ENCODE measurements around the gene C4A. TPM values are rescaled to one million over a fixed set of nuclear protein-coding genes. Genes with fewer than 3 reads are reported as not detected.

C4A gene
- total and polyA plus RNA-seq, 2 experiments from 2014 or later = 1.9 to 2.2 TPM

GRCh38 chr6:31961616-31962015, 20.2 kb upstream of the C4A start:
- no peaks in the 10 kb centered on the region for H3K27me3 ChIP-seq
- peaks cover 11% of the 10 kb centered on the region for H3K4me1 ChIP-seq (ENCODE audit: low read depth)
- H3K4me3 ChIP-seq = no peak overlapping the region
- H3K27ac ChIP-seq = no peak overlapping the region
- peaks cover 16% of the 10 kb centered on the region for H3K36me3 ChIP-seq
- no peak for DNase-seq (ENCODE audit: low read depth in 1 of 2, low spot score in 1 of 2)
- no peak for TF ChIP-seq CTCF (IDR thresholded peaks at IDR 0.05; ENCODE audit: low read depth, low read length)
- H3K9me3 ChIP-seq (ENCODE audit: low read depth) = no peaks in the 10 kb centered on the region

- Histone ChIP-seq H3K36me3 (peaks cover 20% of the 10 kb centered on the region), H3K9me3 (ENCODE audit: low read depth) (no peaks in the 10 kb centered on the region)
Measured at GRCh38 chr6:31963921-31964320, 17.9 kb upstream of the C4A start.

GRCh38 chr6:31965700-31966099, 16.2 kb upstream of the C4A start:
- Histone ChIP-seq H3K9me3 (ENCODE audit: low read depth) (no peaks in the 10 kb centered on the region), H3K4me3 (no peak overlapping the region), H3K36me3 (peaks cover 20% of the 10 kb centered on the region), H3K4me1 (ENCODE audit: low read depth) (no peaks in the 10 kb centered on the region), H3K27me3 (no peaks in the 10 kb centered on the region), H3K27ac (no peak overlapping the region)
- no peak for DNase-seq (ENCODE audit: low read depth in 1 of 2, low spot score in 1 of 2)
- no peak for TF ChIP-seq CTCF (IDR thresholded peaks at IDR 0.05; ENCODE audit: low read depth, low read length)

More at GRCh38 chr6:31963921-31964320, 17.9 kb upstream of the C4A start:
- Histone ChIP-seq H3K4me3 (no peak overlapping the region), H3K27ac (no peak overlapping the region), H3K27me3 (no peaks in the 10 kb centered on the region), H3K4me1 (ENCODE audit: low read depth) (peaks cover 6% of the 10 kb centered on the region)
- DNase-seq (ENCODE audit: low read depth in 1 of 2, low spot score in 1 of 2) = no peak
- no peak for TF ChIP-seq CTCF (IDR thresholded peaks at IDR 0.05; ENCODE audit: low read depth, low read length)

- H3K9me3 ChIP-seq (ENCODE audit: low read depth) = no peaks in the 10 kb centered on the region
- H3K27me3 ChIP-seq = no peaks in the 10 kb centered on the region
- DNase-seq (ENCODE audit: low read depth in 1 of 2, low spot score in 1 of 2) = no peak
- H3K27ac ChIP-seq = no peak overlapping the region
- no peaks in the 10 kb centered on the region for H3K4me1 ChIP-seq (ENCODE audit: low read depth)
- no peak overlapping the region for H3K4me3 ChIP-seq
- TF ChIP-seq CTCF (IDR thresholded peaks at IDR 0.05; ENCODE audit: low read depth, low read length) = no peak
- peaks cover 20% of the 10 kb centered on the region for H3K36me3 ChIP-seq
Measured at GRCh38 chr6:31966506-31966905, 15.4 kb upstream of the C4A start.

- Histone ChIP-seq H3K9me3 (ENCODE audit: low read depth) (no peaks in the 10 kb centered on the region), H3K4me1 (ENCODE audit: low read depth) (no peaks in the 10 kb centered on the region), H3K27ac (no peak overlapping the region), H3K27me3 (no peaks in the 10 kb centered on the region), H3K4me3 (no peak overlapping the region), H3K36me3 (peaks cover 20% of the 10 kb centered on the region)
- no peak for DNase-seq (ENCODE audit: low read depth in 1 of 2, low spot score in 1 of 2)
- TF ChIP-seq CTCF (IDR thresholded peaks at IDR 0.05; ENCODE audit: low read depth, low read length) = no peak
Measured at GRCh38 chr6:31966997-31967925, 14.6 kb upstream of the C4A start.
